Endothelial cell (in vitro differentiated cells): Measurements from ENCODE around the gene TAF11. TPM values are rescaled to one million over a fixed set of nuclear protein-coding genes. Genes with fewer than 3 reads are reported as not detected.

Experiments
- DNase-seq: peaks from one replicate; pipeline ENCODE4 v3.0.0; 2021; ENCODE audit warnings: low spot score
- H3K27ac Mint-ChIP-seq: one replicate; pipeline ENCODE4 v1.8.0; 2021; ENCODE audit warnings: mixed read lengths, inconsistent platforms; ENCODE audit not compliant: unreplicated experiment
- H3K27me3 Mint-ChIP-seq: one replicate; pipeline ENCODE4 v1.8.0; 2021; ENCODE audit warnings: mild to moderate bottlenecking, moderate library complexity, mixed read lengths, inconsistent platforms; ENCODE audit not compliant: unreplicated experiment
- H3K36me3 Mint-ChIP-seq: one replicate; pipeline ENCODE4 v1.8.0; 2021; ENCODE audit warnings: mild to moderate bottlenecking, low read depth, mixed read lengths, inconsistent platforms; ENCODE audit not compliant: unreplicated experiment
- H3K4me1 Mint-ChIP-seq: one replicate; pipeline ENCODE4 v1.8.0; 2021; ENCODE audit warnings: mild to moderate bottlenecking, mixed read lengths, inconsistent platforms; ENCODE audit not compliant: unreplicated experiment
- H3K4me3 Mint-ChIP-seq: one replicate; pipeline ENCODE4 v1.8.0; 2021; ENCODE audit warnings: mild to moderate bottlenecking, mixed read lengths, inconsistent platforms; ENCODE audit not compliant: unreplicated experiment
- H3K9me3 Mint-ChIP-seq: one replicate; pipeline ENCODE4 v1.8.0; 2021; ENCODE audit warnings: mixed read lengths, inconsistent platforms; ENCODE audit not compliant: unreplicated experiment
- CTCF ChIP-seq: fragments of 200-600 bp; sonication (generic); IDR thresholded peaks from one replicate; pipeline ENCODE4 v1.5.0; 2021; ENCODE audit warnings: antibody characterized with exemption; ENCODE audit not compliant: unreplicated experiment
- total RNA-seq: library from RNA; stranded (reverse); fragmentation: NEBNext Ultra II Directional; extraction: Animal tissue kit (Norgen Biotek cat#: 25700); gene quantifications from one replicate; pipeline ENCODE4 v1.2.1, GENCODE V29; 2021; ENCODE audit not compliant: unreplicated experiment

Gene TAF11
- total RNA-seq, 1 donor from 2014 or later, result 45.9 TPM

- TF ChIP-seq CTCF, result no peak
- peaks cover 31% of the 10 kb centered on the region for H3K4me1 Mint-ChIP-seq
- H3K27ac Mint-ChIP-seq, result no peak overlapping the region
- no peak for DNase-seq
- peaks cover 4% of the 10 kb centered on the region for H3K36me3 Mint-ChIP-seq
- H3K4me3 Mint-ChIP-seq, result no peak overlapping the region
- H3K27me3 Mint-ChIP-seq, result no peaks in the 10 kb centered on the region
- no peaks in the 10 kb centered on the region for H3K9me3 Mint-ChIP-seq
Observed at GRCh38 chr6:34920097-34920496, 32.3 kb upstream of the TAF11 start.

GRCh38 chr6:34919651-34920050 is 31.8 kb upstream of the TAF11 start:
- peaks cover 31% of the 10 kb centered on the region for H3K4me1 Mint-ChIP-seq
- no peak for DNase-seq
- no peak for TF ChIP-seq CTCF
- H3K27me3 Mint-ChIP-seq, result no peaks in the 10 kb centered on the region
- H3K9me3 Mint-ChIP-seq, result no peaks in the 10 kb centered on the region
- peaks cover 4% of the 10 kb centered on the region for H3K36me3 Mint-ChIP-seq
- no peak overlapping the region for H3K4me3 Mint-ChIP-seq
- no peak overlapping the region for H3K27ac Mint-ChIP-seq

- no peak for DNase-seq
- Mint-ChIP-seq H3K36me3 (peaks cover 4% of the 10 kb centered on the region), H3K27me3 (no peaks in the 10 kb centered on the region), H3K27ac (peak overlapping the region; percentile 8), H3K4me3 (no peak overlapping the region), H3K9me3 (no peaks in the 10 kb centered on the region), H3K4me1 (peaks cover 16% of the 10 kb centered on the region)
- TF ChIP-seq CTCF, result no peak
Observed at GRCh38 chr6:34917626-34918285, 29.9 kb upstream of the TAF11 start.

GRCh38 chr6:34916348-34916967 is 28.6 kb upstream of the TAF11 start:
- H3K9me3 Mint-ChIP-seq, result no peaks in the 10 kb centered on the region
- H3K4me1 Mint-ChIP-seq, result peaks cover 19% of the 10 kb centered on the region
- no peak for TF ChIP-seq CTCF
- no peaks in the 10 kb centered on the region for H3K27me3 Mint-ChIP-seq
- peaks cover 4% of the 10 kb centered on the region for H3K36me3 Mint-ChIP-seq
- no peak for DNase-seq
- H3K27ac Mint-ChIP-seq, result no peak overlapping the region
- H3K4me3 Mint-ChIP-seq, result no peak overlapping the region

GRCh38 chr6:34914358-34914757 is 26.5 kb upstream of the TAF11 start:
- Mint-ChIP-seq H3K4me3 (no peak overlapping the region), H3K36me3 (peaks cover 4% of the 10 kb centered on the region), H3K27ac (no peak overlapping the region), H3K9me3 (no peaks in the 10 kb centered on the region), H3K27me3 (no peaks in the 10 kb centered on the region), H3K4me1 (peaks cover 23% of the 10 kb centered on the region)
- TF ChIP-seq CTCF, result no peak
- no peak for DNase-seq
